ENCODE measurements around the gene RAB7B.

GRCh38 chr1:206036663-206037455 is 33.7 kb upstream of the RAB7B start:
- no peak for TF ChIP-seq POLR2A (IDR thresholded peaks at IDR 0.05; ENCODE audit: low read length)
- TF ChIP-seq, protein P1, sequence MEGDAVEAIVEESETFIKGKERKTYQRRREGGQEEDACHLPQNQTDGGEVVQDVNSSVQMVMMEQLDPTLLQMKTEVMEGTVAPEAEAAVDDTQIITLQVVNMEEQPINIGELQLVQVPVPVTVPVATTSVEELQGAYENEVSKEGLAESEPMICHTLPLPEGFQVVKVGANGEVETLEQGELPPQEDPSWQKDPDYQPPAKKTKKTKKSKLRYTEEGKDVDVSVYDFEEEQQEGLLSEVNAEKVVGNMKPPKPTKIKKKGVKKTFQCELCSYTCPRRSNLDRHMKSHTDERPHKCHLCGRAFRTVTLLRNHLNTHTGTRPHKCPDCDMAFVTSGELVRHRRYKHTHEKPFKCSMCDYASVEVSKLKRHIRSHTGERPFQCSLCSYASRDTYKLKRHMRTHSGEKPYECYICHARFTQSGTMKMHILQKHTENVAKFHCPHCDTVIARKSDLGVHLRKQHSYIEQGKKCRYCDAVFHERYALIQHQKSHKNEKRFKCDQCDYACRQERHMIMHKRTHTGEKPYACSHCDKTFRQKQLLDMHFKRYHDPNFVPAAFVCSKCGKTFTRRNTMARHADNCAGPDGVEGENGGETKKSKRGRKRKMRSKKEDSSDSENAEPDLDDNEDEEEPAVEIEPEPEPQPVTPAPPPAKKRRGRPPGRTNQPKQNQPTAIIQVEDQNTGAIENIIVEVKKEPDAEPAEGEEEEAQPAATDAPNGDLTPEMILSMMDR (IDR thresholded peaks at IDR 0.05), result no peak
- TF ChIP-seq JUN (IDR thresholded peaks at IDR 0.05), result no peak
- TF ChIP-seq ELK1 (IDR thresholded peaks at IDR 0.05; ENCODE audit: low read depth, low read length), result no peak
- no peak for TF ChIP-seq MAFK (IDR thresholded peaks at IDR 0.05; ENCODE audit: partially characterized antibody)
- no peak for TF ChIP-seq MYC (IDR thresholded peaks at IDR 0.05; ENCODE audit: borderline replicate concordance, low read length)
- no peak for TF ChIP-seq ZFP36 (IDR thresholded peaks at IDR 0.05; ENCODE audit: borderline replicate concordance, partially characterized antibody)
